ENCODE measurements around the gene SCRN1.

SCRN1 gene

DNA sequence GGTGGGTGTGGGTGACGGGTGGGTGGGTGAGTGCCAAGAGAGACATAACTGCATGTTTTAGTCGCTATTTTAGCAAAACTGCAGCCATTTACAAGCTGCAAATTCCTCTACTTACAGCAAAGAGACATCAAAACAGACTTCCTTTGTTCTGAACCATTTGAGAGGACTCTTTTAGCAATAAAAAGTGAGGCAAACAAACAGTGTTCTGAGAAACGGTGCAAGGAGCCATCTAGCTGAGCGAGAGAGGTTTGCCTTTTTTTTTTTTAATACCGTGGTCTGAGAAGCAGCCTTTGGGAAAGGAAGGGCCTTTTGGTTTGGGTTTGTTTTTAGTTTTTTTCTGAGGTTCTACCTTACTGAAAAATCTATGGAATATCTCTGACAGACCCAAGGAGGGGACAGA is 62.9 kb downstream of the SCRN1 start:
- DNase-seq (ENCODE audit: low read depth) = no peak

DNA sequence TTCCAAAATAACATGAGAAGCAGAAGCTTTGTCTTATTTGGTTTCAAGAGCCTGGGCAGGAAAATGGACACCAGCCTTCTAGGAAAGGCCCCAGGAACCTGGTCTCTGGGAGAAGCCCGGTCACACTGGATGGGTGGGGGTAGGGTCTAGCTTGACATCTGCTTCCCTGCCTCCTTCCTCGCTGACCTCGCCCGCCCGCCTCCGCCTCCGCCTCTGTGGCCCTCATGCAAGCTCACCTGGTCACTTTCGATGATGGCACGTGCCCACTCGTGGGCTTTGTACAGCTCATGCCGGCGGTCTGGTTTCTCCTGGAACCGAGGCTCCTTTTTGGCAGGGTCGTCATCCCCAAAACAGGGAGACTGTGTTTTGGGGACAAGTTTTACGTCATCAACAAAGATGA is 63.4 kb downstream of the SCRN1 start:
- no peak for DNase-seq (ENCODE audit: low read depth)

DNA sequence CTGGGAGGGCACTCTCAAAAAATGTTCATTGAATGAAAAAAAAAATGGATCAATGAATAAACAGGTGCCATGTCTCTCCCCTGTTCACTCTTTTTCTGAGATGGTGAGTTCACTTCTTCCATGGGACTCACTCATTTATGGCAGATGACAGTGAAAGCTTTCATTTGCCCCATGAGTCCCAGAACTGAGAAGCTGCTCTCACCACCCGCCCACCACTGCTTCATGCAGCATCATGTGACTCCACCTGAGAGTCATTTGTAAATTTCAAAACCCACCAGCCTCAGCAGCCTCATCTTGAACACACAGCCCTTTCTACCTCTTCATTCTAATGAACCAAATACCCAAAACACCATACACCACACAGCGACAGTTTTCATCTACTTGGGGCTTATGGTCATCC is 64.9 kb downstream of the SCRN1 start:
- DNase-seq (ENCODE audit: low read depth) = no peak

DNA sequence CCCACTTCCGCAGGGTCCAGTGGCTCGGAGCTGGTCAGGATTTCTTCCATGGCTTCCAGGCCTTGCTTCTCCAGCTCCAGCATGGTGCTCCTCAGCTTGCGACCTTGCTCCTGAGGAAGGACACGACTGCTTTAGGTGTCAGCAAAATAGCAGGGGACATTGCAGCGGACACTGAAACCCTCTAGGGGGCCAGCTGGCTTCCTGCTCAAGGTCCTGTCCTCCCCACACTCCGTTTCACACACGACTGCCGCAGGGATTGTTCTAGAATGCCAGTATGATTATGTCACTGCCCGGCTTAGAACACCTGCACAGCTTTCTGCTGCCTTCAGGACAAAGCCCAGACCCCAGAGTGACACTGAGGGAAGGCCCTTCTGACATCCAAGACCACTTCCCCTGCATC is 65.6 kb downstream of the SCRN1 start:
- no peak for DNase-seq (ENCODE audit: low read depth)

DNA sequence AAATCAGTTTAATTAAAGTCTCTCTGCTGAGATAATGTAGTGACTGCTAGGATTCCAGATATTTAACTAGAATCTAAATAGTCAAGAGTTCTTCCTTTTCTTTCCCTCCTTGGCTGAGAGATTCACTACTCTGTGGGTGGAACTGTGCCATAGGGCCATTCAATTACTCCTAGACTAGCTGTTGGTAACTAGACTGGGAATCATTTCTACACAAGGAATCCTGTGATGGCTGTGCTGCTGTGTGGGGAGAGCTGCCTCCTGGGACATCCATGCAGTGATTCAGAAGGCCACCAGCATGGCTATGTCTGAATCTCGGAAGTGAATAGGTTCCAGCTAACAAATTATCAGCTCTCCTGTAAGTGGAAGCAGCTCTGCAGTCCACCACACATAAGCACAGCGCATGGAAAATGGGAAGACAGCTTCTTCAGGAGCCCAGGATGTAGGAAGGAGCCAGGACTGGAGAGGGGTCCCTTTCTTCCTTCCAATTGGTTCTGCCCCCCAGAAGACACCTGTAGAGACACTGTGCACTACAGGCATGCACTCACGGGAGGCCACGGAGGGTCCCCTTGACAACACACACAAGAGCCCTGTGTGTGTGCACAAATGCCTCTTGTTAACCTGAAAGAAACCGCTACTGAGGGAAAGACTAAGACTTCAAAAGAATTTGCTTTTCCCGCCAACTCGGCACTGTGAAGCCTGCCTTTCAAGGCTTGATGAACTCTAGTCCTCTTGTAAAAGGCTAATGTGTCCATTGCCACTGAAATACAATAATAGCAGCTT is 66.5 kb downstream of the SCRN1 start:
- DNase-seq (ENCODE audit: low read depth) = no peak

DNA sequence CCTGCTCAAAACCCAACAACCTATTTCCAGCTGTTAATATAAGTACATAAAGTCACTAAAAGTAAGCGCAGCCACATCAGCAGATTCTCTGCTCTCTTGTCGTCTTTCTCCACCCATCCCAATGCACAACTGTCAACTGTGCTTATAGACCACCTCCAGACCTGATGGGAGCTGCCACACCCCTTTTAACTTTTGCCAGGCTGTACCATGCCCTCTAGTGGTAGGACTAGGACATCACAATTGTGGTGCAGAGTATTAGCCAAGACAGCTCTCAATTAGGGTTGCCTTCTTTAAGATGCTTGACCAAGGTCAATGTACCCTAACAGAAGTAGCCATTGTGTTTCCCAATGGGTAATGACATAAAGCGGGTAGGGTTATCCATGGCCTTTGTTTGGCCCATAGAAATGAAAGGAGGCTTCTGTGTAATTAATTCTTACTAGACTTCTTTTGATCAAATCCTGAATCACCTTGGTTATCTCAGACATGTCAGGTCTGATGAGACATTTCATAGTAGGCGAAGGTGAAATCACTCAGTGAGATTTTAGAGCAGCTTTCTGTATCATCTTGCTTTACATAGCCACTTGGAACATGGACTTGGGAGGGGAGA is 68.1 kb downstream of the SCRN1 start:
- DNase-seq (ENCODE audit: low read depth) = peak; percentile 78

DNA sequence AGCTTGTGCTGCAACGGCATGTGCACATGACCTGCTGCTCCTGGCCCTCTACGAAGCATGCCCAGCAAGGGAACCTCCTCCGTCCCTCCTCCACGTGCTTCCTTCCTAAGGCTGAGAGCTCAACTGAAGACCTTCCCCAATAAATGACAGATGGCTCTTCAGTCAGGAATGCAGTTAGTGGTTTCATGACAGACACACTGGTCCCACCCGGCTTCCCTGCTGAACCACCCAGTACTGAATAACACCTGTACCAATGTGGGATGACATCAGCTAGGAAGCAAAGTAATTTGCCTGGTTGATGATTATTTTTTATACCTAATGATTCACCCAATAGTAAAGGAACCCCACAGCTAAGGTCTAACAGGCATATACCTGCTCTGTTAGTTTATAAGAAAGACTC is 69.1 kb downstream of the SCRN1 start:
- no peak for DNase-seq (ENCODE audit: low read depth)

DNA sequence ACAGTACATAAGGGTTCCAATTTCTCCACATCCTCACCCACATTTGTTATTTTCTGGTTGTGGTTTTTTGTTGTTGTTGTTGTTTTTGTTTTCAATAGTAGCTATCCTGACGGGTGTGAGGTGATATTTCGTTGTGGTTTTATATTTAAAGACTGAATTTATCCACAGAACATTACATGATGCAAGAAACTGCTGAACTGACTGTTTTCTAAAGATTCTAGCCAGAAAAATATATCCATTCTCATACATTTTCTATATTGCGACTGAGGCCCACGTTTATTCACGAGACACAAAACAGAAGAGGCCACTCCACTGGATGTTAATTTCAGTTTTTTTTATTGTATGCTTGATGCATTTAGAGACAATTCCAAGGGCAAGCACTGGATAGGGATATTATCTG is 69.8 kb downstream of the SCRN1 start:
- DNase-seq (ENCODE audit: low read depth) = no peak

DNA sequence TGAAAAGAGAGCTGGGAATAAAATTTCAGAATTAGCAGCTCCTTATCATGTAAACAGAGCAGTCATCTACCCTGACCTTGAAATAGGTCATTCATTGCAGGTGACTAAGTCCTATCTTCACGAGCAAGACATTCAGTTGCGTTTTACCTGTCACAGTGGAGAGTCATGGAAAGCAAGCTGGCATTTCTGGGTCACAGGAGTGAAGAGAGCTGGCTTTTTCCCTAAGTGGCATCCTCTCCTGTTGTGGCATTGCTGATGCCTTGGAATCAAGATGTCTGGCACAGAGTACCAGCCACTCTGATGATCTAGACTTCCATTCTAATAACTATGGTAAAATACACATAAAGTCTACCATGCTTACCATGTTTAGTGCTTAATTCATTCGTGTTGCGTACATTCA is 70.8 kb downstream of the SCRN1 start:
- no peak for DNase-seq (ENCODE audit: low read depth)

DNA sequence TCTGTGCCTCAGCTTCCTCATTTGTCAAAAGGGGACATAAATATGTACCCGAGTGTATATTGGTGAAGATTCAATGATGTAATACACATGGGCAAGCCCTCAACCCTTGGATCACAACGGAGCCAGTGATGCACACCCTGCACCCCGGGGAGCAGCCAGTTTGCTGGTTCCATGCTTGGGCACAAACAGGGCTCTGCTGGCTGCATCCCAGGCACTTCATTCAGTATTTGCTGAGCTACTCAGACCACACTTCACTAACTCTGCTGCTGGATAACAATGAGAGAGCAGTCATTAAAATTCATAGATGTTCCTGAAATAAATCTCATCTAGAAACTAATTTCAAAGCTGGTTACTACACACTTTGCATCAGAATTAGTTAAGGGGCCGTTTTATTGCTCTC is 72.0 kb downstream of the SCRN1 start:
- no peak for DNase-seq (ENCODE audit: low read depth)

DNA sequence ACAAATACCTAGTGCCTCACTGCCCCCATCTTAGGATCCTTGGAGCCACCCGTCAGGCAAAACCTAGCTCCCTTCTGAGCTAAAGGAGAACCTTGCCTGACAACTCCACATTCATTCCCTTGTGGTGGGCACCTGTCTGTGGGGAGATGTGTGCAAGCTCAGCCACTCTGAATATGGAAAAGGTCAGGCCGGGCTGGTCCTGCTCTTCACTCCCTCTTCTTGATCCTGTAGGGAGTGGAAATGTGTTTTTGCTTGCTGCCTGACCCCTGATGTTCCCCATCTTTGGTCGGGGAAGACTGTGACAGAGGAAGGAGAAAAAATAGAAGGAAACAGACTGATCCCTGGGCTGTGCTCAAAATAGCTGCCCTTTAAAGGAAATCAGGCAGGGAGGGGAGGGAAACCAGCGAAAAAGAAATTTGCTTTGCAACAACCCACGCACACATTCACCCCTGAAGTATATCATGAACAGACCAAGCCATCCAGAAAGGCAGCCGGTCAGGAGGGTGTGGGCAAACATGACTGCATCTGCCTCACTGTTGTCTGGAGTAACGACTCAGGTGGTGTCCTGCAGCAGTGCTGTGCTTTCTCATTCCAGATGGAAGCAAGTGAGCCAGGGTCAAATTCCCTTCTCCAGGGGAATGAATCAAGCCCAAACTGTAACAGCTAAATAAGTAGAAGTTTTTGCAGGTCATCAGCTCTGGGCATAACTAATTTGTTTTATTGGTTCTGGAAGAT is 74.0 kb downstream of the SCRN1 start:
- peak; percentile 30 for DNase-seq (ENCODE audit: low read depth)

DNA sequence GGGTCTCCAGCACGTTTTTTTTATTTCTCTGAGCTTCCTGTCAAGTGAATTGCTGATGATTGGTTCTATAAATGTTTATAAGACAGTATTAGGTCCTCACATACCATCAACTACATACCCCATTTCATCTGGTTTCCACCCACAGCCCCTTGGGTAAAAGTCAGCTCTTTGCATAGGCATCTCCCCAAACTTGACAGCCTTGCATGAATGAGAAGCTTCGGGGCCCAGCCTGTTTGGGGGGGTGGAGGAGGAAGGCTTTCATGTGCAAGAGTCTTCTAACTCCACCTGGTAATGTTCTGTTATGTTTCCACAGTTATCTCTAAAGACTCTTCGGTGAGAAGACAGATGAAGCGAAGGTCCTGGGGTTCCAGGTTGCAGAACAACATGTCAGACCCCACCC is 75.4 kb downstream of the SCRN1 start:
- no peak for DNase-seq (ENCODE audit: low read depth)

DNA sequence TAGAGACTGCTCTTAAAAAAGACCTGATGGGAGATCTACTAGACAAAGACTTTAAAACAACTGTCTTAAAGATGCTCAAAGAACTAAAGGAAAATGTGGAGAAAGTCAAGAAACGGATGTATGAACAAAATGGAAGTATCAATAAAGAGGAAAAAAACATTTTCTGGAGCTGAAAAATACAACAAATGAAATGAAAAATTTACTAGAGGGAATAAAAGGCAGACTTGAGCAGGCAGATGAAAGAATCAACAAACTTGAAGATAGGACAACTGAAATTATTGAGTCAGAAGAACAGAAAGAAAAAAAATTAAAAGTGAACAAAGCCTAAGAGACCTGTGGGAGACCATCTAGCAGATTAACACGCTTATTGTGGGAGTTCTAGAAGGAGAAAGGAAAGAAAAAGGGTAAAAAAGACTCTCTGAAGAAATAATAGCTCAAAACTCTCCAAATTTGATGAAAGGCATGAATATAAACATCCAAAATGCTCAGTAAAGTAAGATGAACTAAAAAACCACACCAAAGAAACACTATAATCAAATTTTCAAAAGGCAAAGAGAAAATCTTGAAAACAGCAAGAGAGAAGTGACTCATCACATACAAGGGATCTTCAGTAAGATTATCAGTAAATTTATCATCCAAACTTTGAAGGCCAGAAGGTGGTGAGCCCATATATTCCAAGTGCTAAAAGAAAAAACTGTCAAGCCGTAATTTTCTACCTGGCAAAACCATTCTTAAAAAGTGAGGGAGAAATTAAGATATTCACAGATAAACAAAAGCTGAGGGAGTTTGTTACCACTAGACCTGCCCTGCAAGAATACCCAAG is 83.2 kb downstream of the SCRN1 start:
- DNase-seq (ENCODE audit: low read depth) = no peak

DNA sequence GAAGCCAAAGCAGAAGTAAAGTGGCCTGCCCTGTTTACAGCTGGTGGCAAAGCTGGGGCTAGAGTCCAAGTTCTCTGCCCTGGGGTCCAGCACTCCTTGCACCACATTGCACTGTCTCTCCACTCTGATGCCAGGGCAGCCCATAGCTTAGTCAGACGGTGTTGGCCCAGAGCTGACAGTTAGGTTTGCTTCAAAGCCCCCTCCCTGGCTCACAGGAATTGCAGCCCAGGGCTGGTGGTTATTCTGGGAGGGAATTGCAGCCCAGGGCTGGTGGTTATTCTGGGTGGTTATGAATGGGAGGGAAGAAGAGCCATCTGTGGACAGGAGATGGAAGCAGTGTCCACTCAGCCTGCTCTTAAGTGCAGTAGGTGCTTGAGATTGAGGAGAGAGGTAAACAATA is 88.9 kb downstream of the SCRN1 start:
- DNase-seq (ENCODE audit: low read depth) = no peak

DNA sequence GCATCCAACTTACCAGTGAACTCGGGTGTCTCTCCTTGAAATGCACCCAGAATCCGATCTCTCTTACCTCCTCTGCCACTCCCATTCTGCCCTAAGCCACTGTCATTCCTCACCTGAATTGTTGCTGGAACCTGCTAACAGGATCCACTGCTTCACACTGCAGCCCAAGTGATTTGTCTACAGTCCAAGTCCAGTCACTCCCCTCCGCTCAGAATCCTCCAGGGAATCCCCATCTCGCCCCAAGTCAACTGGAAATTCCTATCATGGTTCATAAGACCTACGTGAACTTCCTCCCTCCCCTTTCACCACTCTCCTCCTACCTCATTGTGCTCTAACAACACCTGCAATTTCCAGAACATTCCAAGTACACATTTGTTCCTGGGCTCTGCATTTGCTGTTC is 91.3 kb downstream of the SCRN1 start:
- DNase-seq (ENCODE audit: low read depth) = no peak

DNA sequence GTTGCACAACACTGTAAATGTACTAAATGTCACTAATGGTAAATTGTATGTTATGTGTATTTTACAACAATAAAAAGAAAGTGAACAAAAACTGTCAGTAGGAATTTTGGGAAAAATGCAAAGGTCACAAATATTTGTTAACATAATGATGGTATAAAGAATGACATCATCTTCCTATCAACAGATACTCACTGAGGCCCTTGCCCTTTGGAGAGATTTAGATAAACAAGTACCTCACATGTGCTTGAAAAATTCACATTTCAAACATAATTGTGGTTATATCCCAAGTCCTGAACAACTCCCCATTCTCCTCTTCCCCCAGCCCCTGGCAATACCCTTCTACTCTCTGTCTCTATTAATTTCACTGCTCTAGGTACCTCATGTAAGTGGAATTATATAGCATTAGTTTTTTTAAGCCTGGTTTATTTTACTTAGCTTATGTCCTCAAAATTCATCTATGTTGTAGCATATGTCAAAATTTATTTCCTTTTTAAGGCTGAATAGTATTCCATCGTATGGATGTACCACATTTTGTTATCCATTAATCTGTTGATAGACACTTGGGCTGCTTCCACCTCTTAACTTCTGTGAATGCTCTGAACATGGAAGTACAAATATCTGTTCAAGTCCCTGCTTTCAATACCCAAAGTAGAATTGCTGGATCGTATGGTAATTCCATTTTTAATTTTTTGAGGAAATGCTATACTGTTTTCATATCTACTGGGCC is 92.8 kb downstream of the SCRN1 start:
- DNase-seq (ENCODE audit: low read depth) = peak; percentile 28

DNA sequence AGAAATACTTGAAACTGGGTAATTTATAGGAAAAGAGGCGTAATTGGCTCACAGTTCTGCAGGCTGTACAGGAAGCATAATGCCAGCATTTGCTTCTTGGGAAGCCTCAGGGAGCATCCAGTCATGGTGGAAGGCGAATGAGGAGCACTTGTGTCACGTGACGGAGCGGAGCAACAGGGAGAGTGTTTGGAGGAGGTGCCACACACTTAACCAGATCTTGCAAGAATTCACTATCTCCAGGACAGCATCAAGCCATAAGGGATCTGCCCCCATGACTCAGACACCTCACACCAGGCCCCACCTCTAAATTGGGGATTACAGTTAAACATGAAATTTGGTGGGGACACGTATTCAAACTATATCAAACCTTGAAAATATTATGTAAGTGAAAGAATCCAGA is 94.0 kb downstream of the SCRN1 start:
- no peak for DNase-seq (ENCODE audit: low read depth)

DNA sequence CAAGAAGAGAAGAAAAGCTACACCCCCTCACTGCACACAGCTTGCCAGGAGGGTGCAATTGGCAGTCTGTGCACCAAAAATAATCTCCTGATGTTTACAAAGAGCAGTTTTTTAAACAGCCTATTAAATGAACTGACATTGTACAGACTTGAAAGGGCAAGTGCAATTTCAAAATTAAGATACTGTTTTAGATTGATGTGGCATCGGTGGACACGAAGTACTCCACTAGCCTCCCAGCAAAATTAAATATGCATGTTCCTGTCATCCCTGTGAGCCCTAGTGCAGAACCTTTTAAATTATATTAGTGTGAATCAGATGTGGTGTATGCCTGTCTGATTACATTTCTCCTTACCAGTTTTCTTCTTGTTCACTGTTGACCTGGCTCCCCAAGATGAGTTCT is 95.3 kb downstream of the SCRN1 start:
- no peak for DNase-seq (ENCODE audit: low read depth)

DNA sequence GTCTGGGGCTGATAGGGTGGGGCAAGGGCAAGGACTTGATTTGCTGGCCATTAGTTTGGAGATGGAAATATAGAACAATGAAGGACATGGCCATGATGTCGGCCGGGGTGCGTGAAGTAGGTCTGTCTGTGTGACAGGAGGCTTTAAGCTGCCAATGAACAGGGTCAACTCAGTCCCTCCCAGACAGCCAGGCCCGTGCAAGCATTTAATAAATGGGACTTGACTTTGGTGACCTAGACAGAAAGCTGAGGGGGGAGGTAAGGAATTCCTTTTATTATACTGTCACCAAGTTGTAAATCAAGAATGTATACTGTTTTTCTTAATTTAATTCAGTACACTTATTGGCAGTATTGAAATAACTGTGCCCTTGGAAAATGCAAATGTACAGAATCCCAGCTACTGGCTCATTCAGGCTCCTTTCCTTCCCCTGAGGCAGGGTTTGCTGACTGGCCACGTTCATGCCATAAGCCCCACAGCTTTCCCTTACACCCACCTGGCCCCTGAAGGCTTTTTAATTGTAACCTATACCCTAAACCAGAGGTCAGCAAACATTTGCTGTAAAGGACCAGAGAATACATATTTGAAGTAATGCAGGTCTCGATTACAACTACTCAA is 96.1 kb downstream of the SCRN1 start:
- no peak for DNase-seq (ENCODE audit: low read depth)

DNA sequence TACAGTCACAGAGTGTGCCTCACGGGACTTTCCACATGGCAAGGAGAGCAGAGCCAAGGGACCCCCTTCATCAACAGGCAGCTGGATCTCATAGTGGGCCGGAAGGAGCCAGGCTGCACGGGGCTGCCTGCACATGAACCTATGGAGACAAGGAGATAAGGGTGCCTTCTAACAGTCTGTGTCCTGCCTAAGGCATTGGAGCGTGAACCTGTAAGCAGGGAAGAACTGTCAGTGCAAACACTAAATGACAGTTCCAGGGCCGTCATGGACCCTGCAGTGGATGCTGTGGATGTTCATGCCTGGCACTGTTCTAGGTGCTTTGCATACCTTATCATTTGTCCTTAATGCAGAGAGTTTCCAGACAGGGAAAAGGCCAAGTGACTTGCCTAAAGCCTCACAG is 97.4 kb downstream of the SCRN1 start:
- DNase-seq (ENCODE audit: low read depth) = no peak

DNA sequence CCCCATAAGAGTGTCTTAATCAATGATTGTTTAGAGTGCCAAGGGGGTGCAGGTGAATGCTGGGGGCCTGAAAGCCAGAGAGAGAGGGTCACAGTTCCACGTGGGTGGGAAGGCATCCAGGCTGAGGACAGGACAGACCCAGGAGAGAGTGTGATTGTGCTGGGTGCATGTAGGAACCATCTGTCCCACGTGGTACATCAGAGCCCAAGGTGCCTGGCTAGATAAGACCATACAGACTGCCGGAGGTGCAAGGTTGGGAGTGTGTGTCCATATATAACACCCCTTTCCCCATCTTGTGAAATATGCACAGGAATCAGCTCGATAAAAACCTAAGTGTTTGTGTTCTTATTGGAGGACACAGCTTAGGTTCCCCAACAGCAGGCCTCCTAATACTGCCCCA is 97.8 kb downstream of the SCRN1 start:
- DNase-seq (ENCODE audit: low read depth) = no peak
